GM19099 (cell line): ENCODE results near the gene BEST2.

Experiments used
- POLR2A ChIP-seq: IDR thresholded peaks from 3 replicates; pipeline ENCODE4 v1.6.1; 2011; ENCODE audit warnings: low read depth; ENCODE audit not compliant: insufficient read length; ENCODE audit errors: extremely low read depth

The BEST2 gene

GRCh38 chr19:12788042-12788681 lies 36.6 kb downstream of the BEST2 start:
- no peak for TF ChIP-seq POLR2A

- TF ChIP-seq POLR2A, result no peak
Measured at GRCh38 chr19:12788682-12789097, 37.1 kb downstream of the BEST2 start.

GRCh38 chr19:12789098-12789903 lies 37.7 kb downstream of the BEST2 start:
- peak; percentile 74 for TF ChIP-seq POLR2A

- TF ChIP-seq POLR2A, result no peak
Measured at GRCh38 chr19:12789904-12790619, 38.5 kb downstream of the BEST2 start.

GRCh38 chr19:12790628-12791344 lies 39.2 kb downstream of the BEST2 start:
- no peak for TF ChIP-seq POLR2A

GRCh38 chr19:12791345-12792050 lies 39.9 kb downstream of the BEST2 start, which contains the start of gene JUNB:
JUNB (plus strand) TSS chr19:12791486; CDS start chr19:12791772, 286 bp downstream.
- TF ChIP-seq POLR2A, result peak; percentile 100

- TF ChIP-seq POLR2A, result peak; percentile 72
Measured at GRCh38 chr19:12792051-12792852, 40.7 kb downstream of the BEST2 start.

- no peak for TF ChIP-seq POLR2A
Measured at GRCh38 chr19:12792853-12793289, 41.3 kb downstream of the BEST2 start.

GRCh38 chr19:12793290-12794195 lies 42.0 kb downstream of the BEST2 start:
- TF ChIP-seq POLR2A, result peak; percentile 70

- TF ChIP-seq POLR2A, result no peak
Measured at GRCh38 chr19:12794196-12794941, 42.8 kb downstream of the BEST2 start.

- no peak for TF ChIP-seq POLR2A
Measured at GRCh38 chr19:12794971-12795381, 43.4 kb downstream of the BEST2 start.
